K562 (cell line): ENCODE results near the gene SLC22A4. TPM values are rescaled to one million over a fixed set of nuclear protein-coding genes. Genes with fewer than 3 reads are reported as not detected.
A peak's percentile ranks its signal among the peaks of the same experiment; 100 is the strongest.

Experiments used
- ASH1L ChIP-seq: fragments of 450-650 bp; IDR thresholded peaks from 2 replicates; pipeline ENCODE4 v1.6.1; 2018; ENCODE audit warnings: borderline replicate concordance, mild to moderate bottlenecking, low read depth; ENCODE audit not compliant: partially characterized antibody
- ATF6 ChIP-seq: sonication (generic); formaldehyde crosslinking; IDR thresholded peaks from 2 replicates; pipeline ENCODE4 v1.4.0; 2020; ENCODE audit warnings: mild to moderate bottlenecking, missing genetic modification reagents
- CCAR2 ChIP-seq: fragments of 200-400 bp; formaldehyde crosslinking; IDR thresholded peaks from 2 replicates; pipeline ENCODE4 v1.6.1; 2017; ENCODE audit warnings: mild to moderate bottlenecking, low read depth, low read length
- CHD1 ChIP-seq: fragments of 200-600 bp; sonication (generic); IDR thresholded peaks from one replicate; pipeline ENCODE4 v1.6.1; 2012; ENCODE audit warnings: mild to moderate bottlenecking, moderate library complexity, low read length, inconsistent platforms
- HDAC1 ChIP-seq, 2 experiments: fragments of 450-650 bp; IDR thresholded peaks; 2 replicates each; pipeline ENCODE4 v1.6.1; 2016 to 2017; ENCODE audit warnings: inconsistent platforms in 1 of 2, mild to moderate bottlenecking in 1 of 2, moderate library complexity in 1 of 2
- MXD1 ChIP-seq: fragments of 250-450 bp; sonication (Bioruptor Pico); IDR thresholded peaks from 2 replicates; pipeline ENCODE4 v1.8.0; 2021; ENCODE audit warnings: borderline replicate concordance, mild to moderate bottlenecking, moderate library complexity; ENCODE audit not compliant: poor library complexity, severe bottlenecking
- NCOA6 ChIP-seq: fragments of 450-650 bp; IDR thresholded peaks from 2 replicates; pipeline ENCODE4 v1.6.1; 2017; ENCODE audit warnings: mild to moderate bottlenecking
- PML ChIP-seq: IDR thresholded peaks from 2 replicates; pipeline ENCODE4 v1.6.1; 2012; ENCODE audit warnings: low read length, inconsistent platforms
- POLR2A ChIP-seq: fragments of 450-650 bp; conservative IDR thresholded peaks from 2 replicates; pipeline ENCODE4 v1.6.1; 2016
- ZNF311 ChIP-seq: fragments of 250-450 bp; sonication (Bioruptor Pico); IDR thresholded peaks from 2 replicates; pipeline ENCODE4 v1.4.0; 2020; ENCODE audit warnings: mild to moderate bottlenecking, moderate library complexity
- ZNF586 ChIP-seq: fragments of 450-650 bp; formaldehyde crosslinking; conservative IDR thresholded peaks from 2 replicates; pipeline ENCODE4 v1.4.0; 2020; ENCODE audit warnings: mild to moderate bottlenecking, moderate library complexity
- polyA plus RNA-seq, 8 experiments: library from polyadenylated mRNA; depleted of rRNA in 4 of 8; stranded (reverse) in 5 of 8; unstranded in 3 of 8; fragments of >200 nt; fragmentation: Nextera tagmentation in 2 of 8; fragmentation: Illumina TruSeq in 1 of 8; extraction: Ambion mirVana in 2 of 8; extraction: Trizol in 1 of 8; gene quantifications; 2 replicates each; pipeline versions ENCODE4 v1.2.1 to v1.2.3, GENCODE V29; 2011 to 2014; ENCODE audit warnings: inconsistent platforms in 1 of 8, missing spikeins in 1 of 8
- total RNA-seq, 7 experiments: library from RNA; depleted of rRNA in 6 of 7; stranded (reverse); fragments of >200 nt in 6 of 7; fragmentation: Illumina TruSeq in 2 of 7; extraction: Trizol in 2 of 7; gene quantifications; 2 replicates each; pipeline versions ENCODE4 v1.2.1 to v1.2.3, GENCODE V29; 2011 to 2021; ENCODE audit warnings: low replicate concordance in 1 of 7
- TF ChIP-seq, protein P1 (sequence below), 2 experiments: IDR thresholded peaks; 2 replicates each; pipeline ENCODE4 v1.6.1; 2011; ENCODE audit warnings: borderline replicate concordance in 1 of 2, control low read depth in 1 of 2, low read depth in 1 of 2, low read length in 1 of 2, mild to moderate bottlenecking in 1 of 2, mixed read lengths in 1 of 2, moderate library complexity in 1 of 2; ENCODE audit not compliant: insufficient read depth in 1 of 2, insufficient read length in 1 of 2, poor library complexity in 1 of 2, severe bottlenecking in 1 of 2; ENCODE audit errors: extremely low read depth in 1 of 2

The SLC22A4 gene
- total and polyA plus RNA-seq, 9 of the 15 experiments (the other 6 are each of a cell fraction or from before 2014, with no cell fraction given) = 2.7 to 9.5 (median 6.2) TPM

DNA sequence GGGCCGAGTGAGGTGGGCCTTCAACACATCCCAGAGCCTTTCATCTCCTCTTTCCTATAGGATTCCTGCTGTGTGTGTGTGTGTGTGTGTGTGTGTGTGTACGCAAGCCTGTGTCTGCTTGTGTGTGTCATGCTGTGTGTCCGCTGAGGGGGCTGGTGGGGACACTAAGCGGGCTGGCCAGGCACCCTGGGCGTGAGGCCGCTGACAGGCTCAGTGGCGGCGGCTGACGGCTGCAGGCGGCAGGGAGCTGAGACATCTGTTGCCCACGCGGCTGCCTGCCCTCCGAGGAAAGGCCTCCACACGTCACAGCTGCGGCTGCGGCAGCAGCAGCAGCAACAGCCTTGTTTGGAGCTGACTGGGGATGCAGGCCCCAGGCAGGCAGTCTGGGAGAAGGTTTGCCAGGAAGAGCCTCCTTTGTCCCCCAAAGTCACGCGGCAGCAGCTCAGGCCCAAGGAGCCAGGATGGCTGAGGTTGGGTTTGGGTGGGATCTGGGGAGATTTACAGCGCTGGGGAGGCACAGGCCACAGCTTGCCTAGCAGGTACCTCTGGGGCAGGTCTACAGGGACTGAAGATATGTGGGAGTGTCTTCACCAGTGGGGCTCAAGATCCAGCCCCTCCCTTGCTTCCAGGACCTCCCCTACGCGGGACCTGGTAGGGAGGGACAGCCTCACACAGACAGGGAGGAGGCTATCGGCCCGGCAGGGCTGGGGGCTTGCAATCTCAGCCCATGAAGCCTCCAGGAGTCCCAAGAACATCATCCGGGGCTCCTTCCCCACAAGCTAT lies 34.9 kb upstream of the SLC22A4 start (continued):
- TF ChIP-seq, protein P1, sequence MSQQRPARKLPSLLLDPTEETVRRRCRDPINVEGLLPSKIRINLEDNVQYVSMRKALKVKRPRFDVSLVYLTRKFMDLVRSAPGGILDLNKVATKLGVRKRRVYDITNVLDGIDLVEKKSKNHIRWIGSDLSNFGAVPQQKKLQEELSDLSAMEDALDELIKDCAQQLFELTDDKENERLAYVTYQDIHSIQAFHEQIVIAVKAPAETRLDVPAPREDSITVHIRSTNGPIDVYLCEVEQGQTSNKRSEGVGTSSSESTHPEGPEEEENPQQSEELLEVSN (IDR thresholded peaks at IDR 0.05; ENCODE audit: borderline replicate concordance in 1 of 2, extremely low read depth in 1 of 2, insufficient read depth in 1 of 2, insufficient read length in 1 of 2, low read depth in 1 of 2, low read length in 1 of 2, poor library complexity in 1 of 2, severe bottlenecking in 1 of 2) = peak; percentile 60 to 79
- TF ChIP-seq PML (no peak), ZNF311 (CRISPR knock-in tag) (no peak), HDAC1 (IDR thresholded peaks at IDR 0.05) (peak in 1 of 2 experiments; percentile 57; a peak in 1 of 4 replicates), ASH1L (no peak), NCOA6 (no peak), ZNF586 (no peak), CCAR2 (no peak), ATF6 (CRISPR knock-in tag) (no peak), POLR2A (no peak), CHD1 (peak; percentile 43), MXD1 (CRISPR knock-in tag) (no peak)
- TF ChIP-seq, all 486 proteins: peak for 18
